AG04450 (cell line): Measurements from ENCODE around the gene TLR2. TPM values are rescaled to one million over a fixed set of nuclear protein-coding genes. Genes with fewer than 3 reads are reported as not detected.
A peak's percentile ranks its signal among the peaks of the same experiment; 100 is the strongest.

Experiments
- CTCF ChIA-PET: fragments of 300-600, 350-600 bp; formaldehyde crosslinking; extraction: SDS; loops from one replicate; lab custom pipeline; 2022; ENCODE audit warnings: antibody characterized with exemption, inconsistent platforms; lab: Charles Lee
- POLR2A ChIA-PET: fragments of 350-600 bp; formaldehyde crosslinking; extraction: SDS; loops from one replicate; lab custom pipeline; 2021; ENCODE audit warnings: antibody characterized with exemption, inconsistent platforms; lab: Yijun Ruan, JAX
- DNase-seq: peaks from one replicate; pipeline ENCODE4 v3.0.0-alpha.2; 2011; ENCODE audit warnings: low read depth, low spot score
- H3K27ac ChIP-seq: one replicate; pipeline ENCODE4 v1.5.1; 2012; ENCODE audit warnings: low read depth, low read length, control low read depth
- H3K27me3 ChIP-seq: one replicate; pipeline ENCODE4 v1.6.0; 2012; ENCODE audit warnings: low read length; ENCODE audit not compliant: control insufficient read depth, insufficient read depth
- H3K4me3 ChIP-seq: 2 replicates; pipeline ENCODE4 v1.5.1; 2011; ENCODE audit warnings: mild to moderate bottlenecking, low read depth, low read length, control low read depth
- H3K9me3 ChIP-seq: 2 replicates; pipeline ENCODE4 v1.5.1; 2012; ENCODE audit warnings: low read length; ENCODE audit not compliant: control insufficient read depth, insufficient read depth
- polyA plus RNA-seq: library from polyadenylated mRNA; depleted of rRNA; stranded (reverse); fragments of >200 nt; gene quantifications from 2 replicates; pipeline ENCODE4 v1.2.3, GENCODE V29; 2011
- TF ChIP-seq, protein P1 (sequence below): IDR thresholded peaks from 2 replicates; pipeline ENCODE4 v1.5.1; 2011; ENCODE audit warnings: low read depth, low read length, control low read depth, inconsistent platforms

Gene TLR2
- polyA plus RNA-seq, 1 experiment, result 0.24 TPM

DNA sequence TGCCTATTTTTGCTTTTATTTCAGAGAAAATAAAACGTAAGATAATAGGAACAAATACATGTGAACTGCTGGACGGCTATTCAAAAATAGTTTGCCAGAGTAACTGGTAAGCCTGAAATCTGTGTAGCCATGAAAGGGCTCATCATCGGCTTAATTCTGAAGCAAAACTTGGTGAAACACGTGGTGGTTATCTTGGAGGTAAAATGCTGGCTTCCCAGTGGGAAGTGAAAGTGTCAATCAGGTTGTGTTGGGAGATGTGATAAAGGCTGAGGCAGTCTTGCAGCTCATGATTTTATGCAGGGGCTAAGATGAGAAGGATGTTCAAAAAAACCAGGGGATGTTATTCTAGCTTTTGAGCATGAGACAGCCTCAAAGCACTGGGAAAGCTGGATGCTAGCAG, 36.1 kb upstream of the TLR2 start:
- POLR2A ChIA-PET, result interaction anchor here (0.6 kb wide), 1 partner anchor 137 kb away, joined by 3 read pairs; no protein-coding TSS in a partner anchor
- H3K9me3 ChIP-seq, result peaks cover 3% of the 10 kb centered on the region; the same call in 1 of the 2 replicates

DNA sequence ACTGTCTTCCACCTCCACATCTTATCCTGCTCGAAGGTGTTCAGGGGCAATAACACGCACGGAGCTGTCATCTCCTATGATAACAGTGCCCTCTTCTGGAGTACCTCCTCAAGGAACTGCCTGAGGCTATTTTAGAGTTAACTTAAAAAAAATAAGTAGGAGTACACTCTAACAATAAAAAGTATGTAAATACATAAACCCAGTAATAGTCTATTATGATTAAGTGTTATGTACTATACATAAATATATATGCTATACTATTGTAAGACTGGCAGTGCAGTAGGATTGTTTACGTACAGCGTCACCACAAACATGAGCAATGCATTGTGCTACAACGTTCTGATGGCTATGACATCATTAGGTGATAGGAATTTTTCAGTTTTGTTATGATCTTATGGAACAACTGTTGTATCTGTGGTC, 34.5 kb upstream of the TLR2 start:
- POLR2A ChIA-PET, result no interaction called here
- no peak overlapping the region for H3K4me3 ChIP-seq
- peaks cover 4% of the 10 kb centered on the region for H3K27me3 ChIP-seq
- H3K9me3 ChIP-seq, result peaks cover 3% of the 10 kb centered on the region; the same call in 1 of the 2 replicates
- CTCF ChIA-PET, result interaction anchor here (0.6 to 3.0 kb wide), 12 partner anchors 11 to 764 kb away, joined by 3 to 16 read pairs (median 3); no protein-coding TSS in a partner anchor
- no peak overlapping the region for H3K27ac ChIP-seq
- TF ChIP-seq, protein P1, sequence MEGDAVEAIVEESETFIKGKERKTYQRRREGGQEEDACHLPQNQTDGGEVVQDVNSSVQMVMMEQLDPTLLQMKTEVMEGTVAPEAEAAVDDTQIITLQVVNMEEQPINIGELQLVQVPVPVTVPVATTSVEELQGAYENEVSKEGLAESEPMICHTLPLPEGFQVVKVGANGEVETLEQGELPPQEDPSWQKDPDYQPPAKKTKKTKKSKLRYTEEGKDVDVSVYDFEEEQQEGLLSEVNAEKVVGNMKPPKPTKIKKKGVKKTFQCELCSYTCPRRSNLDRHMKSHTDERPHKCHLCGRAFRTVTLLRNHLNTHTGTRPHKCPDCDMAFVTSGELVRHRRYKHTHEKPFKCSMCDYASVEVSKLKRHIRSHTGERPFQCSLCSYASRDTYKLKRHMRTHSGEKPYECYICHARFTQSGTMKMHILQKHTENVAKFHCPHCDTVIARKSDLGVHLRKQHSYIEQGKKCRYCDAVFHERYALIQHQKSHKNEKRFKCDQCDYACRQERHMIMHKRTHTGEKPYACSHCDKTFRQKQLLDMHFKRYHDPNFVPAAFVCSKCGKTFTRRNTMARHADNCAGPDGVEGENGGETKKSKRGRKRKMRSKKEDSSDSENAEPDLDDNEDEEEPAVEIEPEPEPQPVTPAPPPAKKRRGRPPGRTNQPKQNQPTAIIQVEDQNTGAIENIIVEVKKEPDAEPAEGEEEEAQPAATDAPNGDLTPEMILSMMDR, result peak; percentile 50
- DNase-seq, result no peak

More for the DNA sequence above, 36.1 kb upstream of the TLR2 start:
- CTCF ChIA-PET, result interaction anchor here (1.2 kb wide), 1 partner anchor 102 kb away, joined by 4 read pairs; no protein-coding TSS in a partner anchor
- no peak for DNase-seq
- TF ChIP-seq, protein P1, result no peak
- no peaks in the 10 kb centered on the region for H3K27me3 ChIP-seq
- H3K4me3 ChIP-seq, result no peak overlapping the region
- H3K27ac ChIP-seq, result no peak overlapping the region

DNA sequence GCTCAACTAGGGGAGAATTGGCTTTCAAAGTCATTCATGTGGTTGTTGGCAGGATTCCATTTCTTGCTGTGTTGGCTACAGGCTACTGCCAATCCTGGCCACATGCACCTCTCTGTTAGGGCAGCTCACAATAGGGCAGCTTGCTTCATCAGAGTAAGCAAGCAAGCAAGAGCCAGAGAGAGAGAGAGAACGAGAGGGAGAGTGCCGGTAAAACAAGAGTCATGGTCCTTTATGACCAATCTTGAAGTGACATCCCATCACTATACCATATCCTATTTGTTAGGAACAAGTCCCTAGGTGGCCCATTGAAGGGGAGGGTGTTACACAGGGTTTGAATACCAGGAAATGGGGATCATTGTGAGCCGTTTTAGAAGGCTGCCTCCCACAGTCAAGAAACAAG, 33.0 kb upstream of the TLR2 start:
- Histone ChIP-seq H3K27me3 (peaks cover 7% of the 10 kb centered on the region), H3K27ac (no peak overlapping the region), H3K9me3 (no peaks in the 10 kb centered on the region), H3K4me3 (no peak overlapping the region)
- CTCF ChIA-PET, result interaction anchor here (0.6 to 3.0 kb wide), 8 partner anchors 8 to 567 kb away, joined by 3 to 16 read pairs (median 4); no protein-coding TSS in a partner anchor
- no peak for DNase-seq
- POLR2A ChIA-PET, result no interaction called here
- TF ChIP-seq, protein P1, result no peak

DNA sequence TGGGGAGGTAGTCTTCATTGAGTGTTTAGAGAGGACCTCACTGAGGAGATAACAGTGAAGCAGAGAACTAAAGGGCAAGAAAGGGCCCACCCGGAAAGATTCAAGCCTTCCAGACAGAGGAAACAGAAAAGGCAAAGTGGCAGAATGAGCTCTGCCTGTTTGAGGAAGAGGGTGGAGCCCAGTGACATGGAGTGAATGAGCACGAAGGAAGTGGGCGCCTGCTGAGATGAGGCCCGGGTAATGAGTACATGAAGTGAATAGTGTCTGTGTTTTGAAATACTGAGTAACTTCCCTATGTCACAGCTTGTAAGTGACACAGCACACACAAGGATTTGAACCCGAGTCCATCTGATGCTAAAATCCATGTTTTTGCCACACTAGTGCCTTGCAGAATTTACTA, 32.5 kb upstream of the TLR2 start:
- H3K27me3 ChIP-seq, result peaks cover 9% of the 10 kb centered on the region
- no peaks in the 10 kb centered on the region for H3K9me3 ChIP-seq
- ChIA-PET POLR2A (no interaction called here), CTCF (interaction anchor here (1.0 to 3.0 kb wide), 2 partner anchors 8 to 509 kb away, joined by 3 to 16 read pairs; no protein-coding TSS in a partner anchor)
- no peak overlapping the region for H3K27ac ChIP-seq
- H3K4me3 ChIP-seq, result no peak overlapping the region
- no peak for DNase-seq
- TF ChIP-seq, protein P1, result no peak

DNA sequence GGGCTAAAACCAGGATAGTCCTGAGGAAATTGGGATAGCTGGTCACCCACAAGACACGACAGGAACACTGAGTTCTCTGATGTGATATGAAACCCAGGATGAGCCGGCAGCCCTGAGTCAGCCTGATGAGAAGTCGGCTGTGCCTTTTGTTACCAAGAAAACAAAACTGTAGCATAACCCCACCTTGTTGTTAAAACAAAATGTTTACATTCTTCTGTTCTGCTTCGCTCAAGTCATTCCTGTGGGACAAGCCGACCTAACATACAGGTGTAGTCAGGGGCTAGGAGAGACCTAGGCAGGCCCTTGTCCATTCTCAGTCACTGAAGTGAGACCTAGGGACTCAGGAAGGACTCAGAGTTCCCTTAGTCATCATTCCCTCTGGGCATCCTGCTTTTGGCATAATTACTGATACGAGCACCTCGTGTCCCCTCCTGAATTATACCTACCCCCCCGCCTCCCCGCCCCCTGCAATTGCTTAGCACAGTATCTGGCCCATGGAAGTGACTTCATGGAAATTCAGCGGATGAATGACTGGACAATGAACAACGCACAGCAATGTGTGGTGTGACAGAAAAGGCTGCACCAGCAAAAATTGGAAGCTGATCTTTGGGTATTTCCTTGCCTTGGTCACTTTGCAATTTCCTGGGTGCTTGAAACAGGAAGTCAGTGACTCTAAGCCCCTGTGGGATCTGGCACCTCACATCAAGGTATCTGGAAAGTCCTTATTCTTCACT, 31.9 kb upstream of the TLR2 start:
- Histone ChIP-seq H3K27ac (no peak overlapping the region), H3K27me3 (peaks cover 9% of the 10 kb centered on the region), H3K4me3 (no peak overlapping the region), H3K9me3 (no peaks in the 10 kb centered on the region)
- ChIA-PET POLR2A (no interaction called here), CTCF (interaction anchor here (0.9 to 1.3 kb wide), 3 partner anchors 9 to 509 kb away, joined by 3 to 4 read pairs (median 3); no protein-coding TSS in a partner anchor)
- TF ChIP-seq, protein P1, result no peak
- DNase-seq, result no peak
